Stimulated activated CD4-positive, alpha-beta T cell treated with anti-CD3 and anti-CD28 coated beads, Interleukin-15, amount 100 ng/mL, for 24 hours (primary cell): Measurements from ENCODE around the gene SLC19A1.
"Not testable (repeated sequence)": the region's sequence is repeated elsewhere in the genome, so short reads cannot be mapped to it uniquely, and the experiment has no call there.

ENCODE experiments used
- DNase-seq: peaks from one replicate; pipeline ENCODE4 v3.0.0-alpha.2; 2020

The SLC19A1 gene

GRCh38 chr21:45531393-45532215, 10.6 kb downstream of the SLC19A1 start:
- DNase-seq, result peak; percentile 2

- not testable (repeated sequence) for DNase-seq
Measured at GRCh38 chr21:45531114-45531392, 11.2 kb downstream of the SLC19A1 start.

- DNase-seq, result peak; percentile 1
Measured at GRCh38 chr21:45530423-45531113, 11.7 kb downstream of the SLC19A1 start.

- DNase-seq, result peak; percentile 1
Measured at GRCh38 chr21:45529785-45530422, 12.3 kb downstream of the SLC19A1 start.

GRCh38 chr21:45528981-45529784, 13.1 kb downstream of the SLC19A1 start:
- DNase-seq, result peak; percentile 0

GRCh38 chr21:45528028-45528705, 14.1 kb downstream of the SLC19A1 start:
- DNase-seq, result peak; percentile 1

- DNase-seq, result peak; percentile 2
Measured at GRCh38 chr21:45527151-45527999, 14.9 kb downstream of the SLC19A1 start.

GRCh38 chr21:45525910-45526306, 16.3 kb downstream of the SLC19A1 start:
- DNase-seq, result peak; percentile 2

GRCh38 chr21:45525153-45525909, 16.9 kb downstream of the SLC19A1 start:
- DNase-seq, result peak; percentile 2

GRCh38 chr21:45524756-45525152, 17.5 kb downstream of the SLC19A1 start:
- DNase-seq, result peak; percentile 1

GRCh38 chr21:45523411-45524101, 18.7 kb downstream of the SLC19A1 start:
- DNase-seq, result peak; percentile 4

- peak; percentile 0 for DNase-seq
Measured at GRCh38 chr21:45522986-45523385, 19.3 kb downstream of the SLC19A1 start.

GRCh38 chr21:45522381-45522780, 19.9 kb downstream of the SLC19A1 start:
- DNase-seq, result peak; percentile 0

GRCh38 chr21:45521241-45521640, 21.0 kb downstream of the SLC19A1 start:
- no peak for DNase-seq

GRCh38 chr21:45519182-45519581, 23.1 kb downstream of the SLC19A1 start:
- DNase-seq, result no peak

- DNase-seq, result no peak
Measured at GRCh38 chr21:45518742-45519141, 23.5 kb downstream of the SLC19A1 start.

GRCh38 chr21:45517249-45518065, 24.8 kb downstream of the SLC19A1 start:
- no peak for DNase-seq

- DNase-seq, result no peak
Measured at GRCh38 chr21:45516671-45517151, 25.5 kb downstream of the SLC19A1 start.

- no peak for DNase-seq
Measured at GRCh38 chr21:45516071-45516670, 26.1 kb downstream of the SLC19A1 start.
